HS-27A (cell line): ENCODE data around the gene GFOD1.

Source experiments
- DNase-seq: peaks from one replicate; pipeline ENCODE4 v3.0.0-alpha.2; 2012; ENCODE audit warnings: low read depth, missing footprints

GFOD1 gene

GRCh38 chr6:13485923-13486562 is 1.4 kb downstream of the GFOD1 start:
- DNase-seq, result no peak

GRCh38 chr6:13485303-13485702 is 2.1 kb downstream of the GFOD1 start:
- DNase-seq, result no peak

GRCh38 chr6:13484827-13485226 is 2.6 kb downstream of the GFOD1 start:
- DNase-seq, result no peak

GRCh38 chr6:13484138-13484708 is 3.2 kb downstream of the GFOD1 start:
- DNase-seq, result no peak

DNA sequence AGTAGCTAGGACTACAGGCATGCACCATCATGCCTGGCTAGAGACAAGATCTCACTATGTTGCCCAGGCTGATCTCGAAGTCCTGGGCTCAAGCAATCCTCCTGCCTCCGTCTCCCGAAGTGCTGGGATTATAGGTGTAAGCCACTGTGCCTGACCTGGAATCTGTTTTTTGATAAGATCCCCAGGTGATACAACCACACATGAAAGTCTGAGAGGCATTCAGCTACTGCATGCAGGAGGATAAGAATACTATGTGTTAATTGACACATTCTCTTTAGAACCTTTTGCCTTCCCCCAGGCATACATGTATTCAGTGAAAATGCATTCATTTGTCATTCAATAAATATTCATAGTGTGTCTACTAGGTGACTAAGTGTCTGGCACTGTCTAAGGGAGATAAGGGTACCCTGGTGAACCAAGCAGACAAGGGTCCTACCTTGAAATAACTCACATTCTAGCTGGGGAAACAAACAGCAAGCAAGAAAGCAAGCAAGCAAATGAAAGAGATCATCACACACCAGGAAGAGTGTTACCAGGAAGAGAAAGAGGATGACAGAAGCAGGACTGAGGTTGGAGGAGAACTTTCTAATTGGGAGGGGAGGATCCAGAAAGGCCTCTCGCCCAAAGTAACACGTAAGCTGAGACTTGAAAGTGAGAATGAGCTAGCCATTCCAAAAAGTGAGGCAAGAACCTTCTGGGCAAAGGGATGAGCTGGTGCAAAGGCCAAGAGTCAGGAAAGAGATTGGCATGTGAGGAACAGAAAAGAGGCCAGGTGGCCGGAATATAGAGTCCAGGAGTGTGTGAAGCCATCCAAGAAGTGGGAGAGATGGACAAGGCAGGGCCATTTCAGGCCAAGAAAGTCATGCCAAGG is 6.5 kb downstream of the GFOD1 start:
- no peak for DNase-seq

- DNase-seq, result no peak
Measured at GRCh38 chr6:13479971-13480434, 7.4 kb downstream of the GFOD1 start.

DNA sequence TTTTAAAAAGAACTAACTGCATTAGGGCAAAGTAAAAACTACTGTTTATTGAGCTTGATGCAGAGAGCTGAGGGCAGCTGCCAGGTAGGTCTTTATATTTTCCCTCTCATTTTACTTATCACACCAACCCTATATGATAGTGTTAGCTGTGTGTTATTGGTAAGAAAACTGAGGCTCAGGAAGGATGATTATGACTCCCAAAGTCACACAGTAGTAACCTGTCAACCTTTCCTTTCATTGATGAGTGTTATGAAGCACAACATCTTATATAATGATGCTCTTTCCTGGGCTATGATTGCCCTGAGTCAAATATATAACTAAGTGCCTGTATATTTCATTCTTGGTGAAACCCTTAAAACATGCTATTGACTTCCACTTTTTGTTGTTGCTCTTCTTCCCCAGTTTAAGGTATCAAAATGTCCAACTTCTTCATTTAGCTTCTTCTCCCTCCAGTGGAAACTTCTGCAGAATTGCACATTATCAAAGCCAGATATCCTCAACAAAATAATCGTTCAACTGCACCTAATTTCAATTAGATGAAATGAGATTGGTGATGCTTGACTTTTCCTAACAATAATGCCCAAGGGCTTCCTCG is 8.1 kb downstream of the GFOD1 start:
- DNase-seq, result no peak

DNA sequence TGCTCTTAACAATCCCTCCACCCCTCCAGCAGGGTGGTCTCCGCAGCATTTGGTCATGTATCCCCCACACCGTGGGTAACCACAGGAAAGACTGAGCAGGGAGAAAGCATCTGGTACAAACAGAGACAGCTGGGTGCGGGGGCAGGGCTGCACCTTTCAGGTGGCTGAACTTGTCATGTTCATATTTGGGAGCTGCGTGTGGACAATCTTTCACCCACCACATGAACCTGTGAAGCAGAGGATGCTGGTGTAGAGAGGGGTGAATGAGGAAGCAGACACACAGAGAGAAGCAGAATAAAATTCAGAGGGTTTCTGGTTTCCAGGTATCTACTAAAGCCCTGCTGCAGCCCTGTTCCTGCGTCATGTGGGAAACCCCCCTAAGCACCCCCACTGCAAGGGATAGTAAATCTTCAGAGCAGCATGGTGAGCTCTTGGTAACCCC is 8.9 kb downstream of the GFOD1 start:
- no peak for DNase-seq

DNA sequence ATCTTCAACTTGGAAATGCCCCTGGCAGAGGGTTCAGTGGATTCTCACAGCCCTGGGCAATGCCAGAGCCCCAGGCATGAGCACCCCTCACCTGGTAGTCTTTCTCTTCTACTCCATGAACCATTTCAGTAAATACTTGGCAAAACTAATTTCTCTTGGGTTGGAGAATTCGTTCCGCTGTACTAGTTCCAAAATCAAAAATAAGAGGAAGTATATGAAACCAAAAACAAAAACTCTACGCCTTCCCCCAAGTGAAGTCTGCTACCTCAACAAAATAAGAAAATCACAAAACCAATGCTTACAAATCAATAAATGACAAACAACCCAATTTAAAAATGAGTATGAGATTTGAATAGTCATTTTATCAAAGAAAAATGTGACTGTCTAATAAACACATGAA is 12.6 kb downstream of the GFOD1 start:
- no peak for DNase-seq

DNA sequence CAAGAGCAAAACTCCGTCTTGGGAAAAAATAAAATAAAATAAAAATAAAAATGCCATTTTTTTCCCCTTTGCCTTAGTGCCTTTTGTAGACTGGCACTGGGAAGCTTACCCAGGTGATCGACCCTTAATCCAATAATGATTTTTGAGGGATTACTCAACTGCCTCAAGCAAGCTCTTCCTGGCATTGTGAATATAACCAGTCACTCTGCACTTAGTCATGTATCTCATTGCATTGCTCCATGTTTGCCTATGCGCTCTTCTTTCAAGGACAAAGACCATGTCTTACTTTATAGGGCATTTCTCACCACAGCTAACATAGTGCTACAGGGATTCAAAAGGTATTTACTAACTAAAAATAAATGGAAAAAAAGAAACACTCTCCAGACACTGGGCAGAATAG is 13.0 kb downstream of the GFOD1 start:
- DNase-seq, result no peak

GRCh38 chr6:13473768-13474165 is 13.6 kb downstream of the GFOD1 start:
- DNase-seq, result no peak

DNA sequence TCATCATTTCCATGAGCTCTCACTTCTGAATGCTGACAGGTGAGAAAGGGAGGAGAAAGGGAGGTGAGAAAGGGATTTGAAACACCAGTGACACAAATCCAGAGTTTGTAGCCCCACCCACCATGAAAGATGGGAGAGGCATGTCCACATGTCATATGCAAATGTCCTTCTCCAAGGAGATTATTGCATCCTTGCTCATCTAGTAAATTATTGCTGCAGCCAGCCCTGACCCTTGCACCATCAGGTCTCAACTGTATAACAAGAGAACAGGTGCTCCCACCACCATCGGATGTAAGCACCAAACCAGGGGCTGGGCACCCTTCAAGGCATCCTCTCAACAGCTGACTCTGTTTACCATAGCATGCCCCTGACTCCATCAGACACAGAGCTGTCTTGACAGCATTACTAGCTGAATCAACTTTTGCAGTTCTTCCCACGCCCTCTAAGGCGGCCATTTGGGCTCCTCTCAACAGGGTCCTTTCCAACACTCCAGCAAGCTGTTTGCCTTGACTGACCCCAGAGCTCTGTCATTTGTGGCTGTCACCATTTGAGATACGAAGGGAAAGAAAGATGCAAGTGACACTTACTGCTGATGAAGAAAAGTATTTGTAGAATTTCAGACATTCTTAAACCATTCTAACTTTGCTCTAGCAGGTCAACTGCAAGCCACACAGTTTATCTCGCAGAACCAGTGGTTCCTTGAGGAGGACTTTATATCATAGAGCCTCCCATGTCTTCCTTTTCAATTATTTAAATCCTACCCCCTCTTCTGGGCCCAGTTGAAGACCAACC is 14.2 kb downstream of the GFOD1 start:
- no peak for DNase-seq

- no peak for DNase-seq
Measured at GRCh38 chr6:13472099-13472498, 15.3 kb downstream of the GFOD1 start.

DNA sequence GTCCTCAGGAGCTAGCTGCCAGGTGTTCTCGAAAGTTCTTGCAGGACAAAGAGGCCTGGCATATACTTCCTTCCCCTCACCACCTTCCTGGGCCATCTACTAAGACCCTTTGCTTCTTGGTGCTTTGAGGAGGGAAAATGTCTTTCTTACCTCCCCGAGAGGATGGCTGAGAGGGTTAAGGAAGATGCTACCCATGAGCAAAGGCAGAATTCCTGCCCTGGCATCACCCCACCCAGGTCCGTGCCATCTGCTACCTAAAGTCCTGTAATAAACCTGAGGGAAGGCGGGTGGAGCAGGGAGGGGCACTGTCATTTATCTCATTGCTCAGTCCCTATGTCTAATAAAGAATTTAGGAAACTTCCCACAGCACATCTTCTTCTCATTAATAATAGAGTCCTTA is 16.2 kb downstream of the GFOD1 start:
- DNase-seq, result no peak

DNA sequence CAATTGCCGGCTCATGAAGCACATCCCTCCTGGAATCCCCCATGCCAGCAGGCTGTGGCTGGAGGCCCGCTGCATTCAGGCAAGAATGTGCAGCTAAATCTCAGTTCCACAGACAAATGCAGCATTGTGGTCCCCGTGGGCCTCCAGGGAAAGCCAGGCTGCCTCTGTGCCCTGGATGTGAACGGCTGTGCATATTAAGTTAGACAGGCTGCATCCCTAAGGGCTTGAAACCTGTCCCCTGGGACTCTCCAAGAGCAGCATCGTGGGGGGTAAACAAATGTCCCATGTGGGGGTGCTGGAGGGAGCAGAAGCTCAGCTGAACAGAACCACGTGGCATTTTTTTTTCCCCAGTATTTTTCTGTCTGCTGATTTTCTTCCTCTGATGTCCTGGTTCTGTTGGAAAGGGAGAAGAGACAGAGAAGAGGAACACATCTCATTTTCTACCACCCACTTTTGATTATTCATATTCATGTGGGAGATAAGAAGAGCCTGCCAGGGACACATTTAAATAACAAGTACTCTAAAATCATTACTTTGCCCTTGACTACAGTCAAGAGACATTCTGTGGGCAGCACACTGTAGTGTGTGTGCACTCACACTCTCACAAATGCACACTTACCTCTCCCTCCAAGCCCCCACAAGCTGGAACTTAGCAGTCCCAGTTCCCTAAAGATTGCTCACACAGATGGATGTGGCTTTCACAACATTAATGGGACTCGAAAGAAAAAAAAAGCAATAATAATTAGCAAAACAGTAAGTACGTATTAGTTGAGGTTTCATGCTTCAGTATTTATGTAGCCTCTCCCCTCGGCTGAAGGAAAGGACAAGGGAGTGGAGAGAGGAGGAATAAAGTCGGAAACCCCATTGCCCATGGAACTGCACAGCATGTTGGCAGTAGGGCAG is 16.9 kb downstream of the GFOD1 start:
- DNase-seq, result no peak

DNA sequence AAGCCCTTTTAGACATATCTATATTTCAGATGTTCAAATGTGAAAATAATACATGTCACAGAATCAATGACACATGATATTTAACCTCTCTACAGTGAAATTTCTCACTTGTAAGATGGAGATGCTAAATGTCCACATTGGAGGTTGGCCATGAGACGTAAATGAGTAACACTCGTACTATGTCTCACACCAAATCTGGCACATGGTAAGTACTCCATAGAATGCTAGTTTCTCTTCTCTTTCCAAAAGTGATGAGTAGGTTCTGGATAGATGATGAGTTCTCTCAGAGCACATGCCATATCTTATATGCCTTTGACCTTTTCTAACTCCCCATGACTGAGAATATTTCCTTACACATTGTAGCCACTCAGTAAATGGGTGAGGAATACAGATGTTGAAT is 17.7 kb downstream of the GFOD1 start:
- DNase-seq, result no peak

DNA sequence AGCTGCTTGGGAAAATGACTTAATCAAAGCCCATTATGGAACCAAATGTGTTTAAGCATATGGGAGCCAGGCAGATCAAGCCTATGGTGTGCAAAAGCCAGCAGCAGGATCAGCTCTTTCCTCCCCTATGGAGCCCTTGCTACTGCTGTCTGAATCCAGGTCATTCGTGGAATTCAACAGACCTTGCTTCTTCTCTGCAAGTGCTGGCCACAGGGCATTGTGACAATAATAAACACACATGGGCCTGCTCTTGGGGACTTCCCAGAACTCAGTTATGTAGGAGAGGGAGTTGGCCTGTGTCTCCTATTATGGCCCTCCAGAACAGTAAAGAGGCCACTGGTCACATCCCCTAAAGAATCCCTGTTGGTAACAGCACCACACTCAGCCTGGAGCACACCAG is 18.6 kb downstream of the GFOD1 start:
- no peak for DNase-seq

DNA sequence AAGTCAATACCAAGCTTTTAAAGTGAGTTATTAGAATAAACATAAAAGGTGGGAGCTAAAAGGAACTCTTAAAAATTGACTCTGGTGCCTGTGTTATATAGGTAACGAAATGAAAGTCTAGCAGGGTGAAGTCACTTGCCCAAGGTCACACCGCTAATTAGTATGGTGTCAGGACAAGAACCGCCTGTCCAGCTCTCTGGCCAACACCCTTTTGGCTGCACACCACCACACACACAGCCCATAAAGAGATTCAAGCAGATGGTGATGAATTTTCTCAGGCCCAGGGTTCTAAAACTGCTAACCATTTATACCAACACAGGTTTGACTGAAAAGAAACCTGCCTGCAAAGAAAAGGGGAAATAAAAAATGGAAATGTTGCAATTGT is 20.2 kb downstream of the GFOD1 start:
- no peak for DNase-seq

- DNase-seq, result no peak
Measured at GRCh38 chr6:13466304-13467215, 20.8 kb downstream of the GFOD1 start.

DNA sequence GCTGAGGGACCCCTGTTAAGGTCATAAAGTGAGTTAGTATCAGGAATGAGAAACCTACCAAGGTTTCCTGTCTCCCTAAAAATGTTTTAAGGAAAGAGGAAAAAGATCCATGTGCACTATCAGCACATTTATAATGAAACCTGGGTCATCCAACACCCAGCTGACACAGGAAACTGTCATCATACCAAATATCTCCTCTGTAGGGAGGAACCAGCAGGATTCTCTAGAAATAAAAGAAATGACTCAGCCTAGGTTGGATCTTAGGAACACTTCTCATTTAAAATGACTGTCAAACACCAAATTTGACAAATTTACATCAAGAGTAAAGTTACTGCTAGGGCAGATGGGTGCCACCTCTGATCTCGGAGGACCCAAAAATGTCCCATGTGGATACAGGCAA is 21.7 kb downstream of the GFOD1 start:
- no peak for DNase-seq
